ENCODE results near the gene ATXN7L3. TPM values are rescaled to one million over a fixed set of nuclear protein-coding genes. Genes with fewer than 3 reads are reported as not detected.

ATXN7L3 gene
- total RNA-seq, 1 experiment from 2014 or later, result 65.7 TPM

DNA sequence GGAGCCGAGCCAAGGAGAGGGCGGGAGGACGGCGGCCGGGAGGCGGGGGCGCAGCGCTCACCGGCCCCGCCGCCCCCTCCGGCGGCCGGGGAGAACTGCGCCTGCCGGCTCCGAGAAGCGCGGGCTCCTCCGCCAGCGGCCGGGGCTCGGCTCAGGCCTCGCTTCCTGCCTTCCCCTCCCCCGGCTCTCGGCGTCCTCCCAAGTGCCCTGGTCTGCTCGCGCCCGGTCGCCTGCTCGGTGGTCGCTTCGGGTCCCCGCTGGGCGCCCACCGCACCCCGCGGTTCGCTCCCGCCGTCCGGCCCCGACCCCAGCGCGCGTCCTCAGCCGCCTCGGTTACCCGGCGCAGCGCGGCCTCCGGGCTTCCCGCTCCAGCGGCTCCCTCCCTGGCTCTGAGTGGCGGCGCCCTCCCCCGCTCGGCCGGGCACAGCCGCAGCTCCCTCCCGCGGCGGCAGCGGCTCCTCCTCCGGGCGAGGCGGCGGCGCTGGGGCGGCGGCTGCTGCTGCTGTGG, 19.5 kb upstream of the ATXN7L3 start:
- POLR2A ChIA-PET, result interaction anchor here (0.6 to 7.4 kb wide), 12 partner anchors 15 to 830 kb away, joined by 3 to 65 read pairs (median 4); partner anchors contain the start of genes ATXN7L3, GRN, SLC25A39 and TMUB2
- H3K27ac Mint-ChIP-seq (ENCODE audit: low read depth, unreplicated experiment), result no peak overlapping the region
- intact Hi-C loops (cut with micrococcal nuclease), result no loop called here
- H3K4me3 Mint-ChIP-seq (ENCODE audit: unreplicated experiment), result peak overlapping the region; percentile 76
- no TSS peak for BruUV-seq (replicated peaks)
- peak; percentile 71 for DNase-seq (ENCODE audit: unreplicated experiment)
- H3K36me3 Mint-ChIP-seq (ENCODE audit: insufficient read depth, unreplicated experiment), result peaks cover 42% of the 10 kb centered on the region
- TF ChIP-seq, protein P1, sequence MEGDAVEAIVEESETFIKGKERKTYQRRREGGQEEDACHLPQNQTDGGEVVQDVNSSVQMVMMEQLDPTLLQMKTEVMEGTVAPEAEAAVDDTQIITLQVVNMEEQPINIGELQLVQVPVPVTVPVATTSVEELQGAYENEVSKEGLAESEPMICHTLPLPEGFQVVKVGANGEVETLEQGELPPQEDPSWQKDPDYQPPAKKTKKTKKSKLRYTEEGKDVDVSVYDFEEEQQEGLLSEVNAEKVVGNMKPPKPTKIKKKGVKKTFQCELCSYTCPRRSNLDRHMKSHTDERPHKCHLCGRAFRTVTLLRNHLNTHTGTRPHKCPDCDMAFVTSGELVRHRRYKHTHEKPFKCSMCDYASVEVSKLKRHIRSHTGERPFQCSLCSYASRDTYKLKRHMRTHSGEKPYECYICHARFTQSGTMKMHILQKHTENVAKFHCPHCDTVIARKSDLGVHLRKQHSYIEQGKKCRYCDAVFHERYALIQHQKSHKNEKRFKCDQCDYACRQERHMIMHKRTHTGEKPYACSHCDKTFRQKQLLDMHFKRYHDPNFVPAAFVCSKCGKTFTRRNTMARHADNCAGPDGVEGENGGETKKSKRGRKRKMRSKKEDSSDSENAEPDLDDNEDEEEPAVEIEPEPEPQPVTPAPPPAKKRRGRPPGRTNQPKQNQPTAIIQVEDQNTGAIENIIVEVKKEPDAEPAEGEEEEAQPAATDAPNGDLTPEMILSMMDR (IDR thresholded peaks at IDR 0.05; ENCODE audit: unreplicated experiment), result peak; percentile 41
- CTCF ChIA-PET, result interaction anchor here (0.6 to 1.7 kb wide), 4 partner anchors 9 to 126 kb away, joined by 3 read pairs; no protein-coding TSS in a partner anchor
- no peaks in the 10 kb centered on the region for H3K27me3 Mint-ChIP-seq (ENCODE audit: insufficient read depth, unreplicated experiment)
- H3K4me1 Mint-ChIP-seq (ENCODE audit: insufficient read depth, unreplicated experiment), result peaks cover 30% of the 10 kb centered on the region
- H3K9me3 Mint-ChIP-seq (ENCODE audit: unreplicated experiment), result no peaks in the 10 kb centered on the region

DNA sequence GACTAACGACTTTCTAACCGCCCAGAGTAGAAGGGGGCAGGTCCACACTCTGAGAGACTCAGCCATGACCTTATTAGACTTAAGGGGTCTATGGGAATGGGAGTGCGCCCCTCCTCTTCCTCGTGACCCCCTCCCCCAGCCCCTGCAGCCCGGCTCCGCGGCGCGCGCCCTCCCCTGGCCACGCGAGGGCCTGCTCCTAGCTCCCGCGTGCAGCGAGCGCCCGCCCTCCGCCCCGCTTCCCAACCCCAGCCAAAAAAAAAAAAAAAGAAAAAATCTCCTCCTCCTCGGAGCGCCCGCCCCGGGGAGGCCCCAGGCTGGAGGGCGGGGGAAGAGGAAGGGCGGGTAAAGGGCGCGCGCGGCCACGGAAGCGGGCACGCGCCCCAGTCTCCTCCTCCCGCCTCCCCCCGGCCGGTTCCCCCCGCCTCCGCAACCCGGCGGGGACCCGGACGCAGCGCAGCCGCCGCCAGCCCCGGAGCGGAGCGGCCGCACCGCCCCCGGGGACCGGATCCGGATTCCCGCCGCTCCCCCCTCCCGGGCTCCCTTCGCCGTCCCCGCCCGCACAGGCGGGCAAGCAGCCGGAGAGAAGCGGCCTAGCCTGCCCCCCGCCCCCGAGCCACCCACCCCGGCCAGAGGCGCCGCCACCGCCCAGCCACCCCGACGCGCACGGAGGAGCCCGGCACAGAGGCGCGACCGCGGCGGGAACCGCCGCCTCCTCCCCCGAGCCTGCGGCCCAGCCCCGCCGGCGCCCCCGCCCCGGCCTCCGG, 18.8 kb upstream of the ATXN7L3 start:
- POLR2A ChIA-PET, result interaction anchor here (0.6 to 7.4 kb wide), 12 partner anchors 11 to 201 kb away, joined by 3 to 65 read pairs (median 6); partner anchors contain the start of genes ATXN7L3, GRN, SLC25A39 and TMUB2
- Mint-ChIP-seq H3K27me3 (ENCODE audit: insufficient read depth, unreplicated experiment) (no peaks in the 10 kb centered on the region), H3K4me1 (ENCODE audit: insufficient read depth, unreplicated experiment) (peaks cover 26% of the 10 kb centered on the region), H3K9me3 (ENCODE audit: unreplicated experiment) (no peaks in the 10 kb centered on the region), H3K4me3 (ENCODE audit: unreplicated experiment) (peak overlapping the region; percentile 76), H3K27ac (ENCODE audit: low read depth, unreplicated experiment) (peak overlapping the region; percentile 87), H3K36me3 (ENCODE audit: insufficient read depth, unreplicated experiment) (peaks cover 49% of the 10 kb centered on the region)
- BruUV-seq (replicated peaks), result no TSS peak
- intact Hi-C loops (cut with micrococcal nuclease), result loop anchor here (1.0 kb wide), 2 partner anchors 18 to 32 kb away; partner anchors contain the start of gene TMUB2
- TF ChIP-seq, protein P1 (IDR thresholded peaks at IDR 0.05; ENCODE audit: unreplicated experiment), result peak; percentile 67
- DNase-seq (ENCODE audit: unreplicated experiment), result peak; percentile 92
- CTCF ChIA-PET, result interaction anchor here (1.0 to 4.1 kb wide), 4 partner anchors 9 to 89 kb away, joined by 3 to 22 read pairs (median 3); no protein-coding TSS in a partner anchor

DNA sequence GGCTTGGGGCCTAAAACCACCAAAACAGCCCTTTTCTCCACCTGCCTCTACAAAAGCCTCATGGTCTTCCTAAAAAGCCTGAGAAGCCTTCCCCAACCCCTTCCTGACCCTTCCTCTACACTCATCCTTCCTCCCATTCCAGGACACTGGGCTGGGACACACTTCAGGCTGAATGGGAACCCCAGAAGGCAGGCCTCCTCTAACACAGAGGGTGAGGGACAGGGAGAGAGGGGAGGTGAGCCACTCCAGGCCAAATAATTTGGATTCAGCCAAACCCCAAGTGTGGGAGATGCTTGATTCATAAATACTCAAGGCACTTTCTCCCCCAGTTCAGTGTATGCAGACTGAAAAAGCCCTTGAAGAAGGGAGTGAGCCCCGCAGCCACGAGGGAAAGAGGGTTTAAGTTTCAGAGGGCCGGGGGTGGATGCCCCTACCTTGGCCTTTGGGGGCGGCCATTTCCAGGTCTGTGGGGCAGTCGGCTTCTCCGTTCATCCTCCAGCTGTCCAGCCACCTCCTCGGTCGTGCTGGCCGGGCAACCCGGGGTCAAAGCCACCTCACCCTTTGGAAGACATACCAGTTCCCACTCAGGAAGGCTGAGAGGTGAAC, 18.2 kb upstream of the ATXN7L3 start:
- Mint-ChIP-seq H3K9me3 (ENCODE audit: unreplicated experiment) (no peaks in the 10 kb centered on the region), H3K27ac (ENCODE audit: low read depth, unreplicated experiment) (peak overlapping the region; percentile 87), H3K4me3 (ENCODE audit: unreplicated experiment) (peak overlapping the region; percentile 76), H3K4me1 (ENCODE audit: insufficient read depth, unreplicated experiment) (peaks cover 22% of the 10 kb centered on the region), H3K27me3 (ENCODE audit: insufficient read depth, unreplicated experiment) (no peaks in the 10 kb centered on the region), H3K36me3 (ENCODE audit: insufficient read depth, unreplicated experiment) (peaks cover 52% of the 10 kb centered on the region)
- no peak for DNase-seq (ENCODE audit: unreplicated experiment)
- intact Hi-C loops (cut with micrococcal nuclease), result loop anchor here (1.0 kb wide), 2 partner anchors 18 to 32 kb away; partner anchors contain the start of gene TMUB2
- TF ChIP-seq, protein P1 (IDR thresholded peaks at IDR 0.05; ENCODE audit: unreplicated experiment), result no peak
- ChIA-PET CTCF (interaction anchor here (1.0 to 4.1 kb wide), 4 partner anchors 12 to 113 kb away, joined by 3 to 22 read pairs (median 5); no protein-coding TSS in a partner anchor), POLR2A (interaction anchor here (0.6 to 7.4 kb wide), 6 partner anchors 10 to 200 kb away, joined by 3 to 65 read pairs (median 8); partner anchors contain the start of genes ATXN7L3, GRN, SLC25A39 and TMUB2)
- BruUV-seq (replicated peaks), result TSS peak; percentile 21

Data from MCF 10A (cell line).